HT1080 (cell line): Measurements from ENCODE around the gene SCNN1B. TPM values are rescaled to one million over a fixed set of nuclear protein-coding genes. Genes with fewer than 3 reads are reported as not detected.
A peak's percentile ranks its signal among the peaks of the same experiment; 100 is the strongest.
"Not testable (repeated sequence)": the region's sequence is repeated elsewhere in the genome, so short reads cannot be mapped to it uniquely, and the experiment has no call there.

Experiments
- DNase-seq: peaks from one replicate; pipeline ENCODE4 v3.0.0-alpha.2; 2015; ENCODE audit warnings: low read depth
- polyA plus RNA-seq, 2 experiments: library from polyadenylated mRNA; depleted of rRNA; stranded (reverse); fragments of >200 nt; gene quantifications; 2 replicates each; pipeline ENCODE4 v1.2.3, GENCODE V29; 2015
- total RNA-seq: library from RNA; depleted of rRNA; stranded (reverse); fragments of >200 nt; shearing (Covaris generic); gene quantifications from 2 replicates; pipeline ENCODE4 v1.2.3, GENCODE V29; 2014; rRNA removed

The SCNN1B gene
- total RNA-seq: not detected in 2 replicates
- polyA plus RNA-seq (2015; cell fraction: cytosol; rRNA removed): not detected in 2 replicates
- not detected in 2 replicates for polyA plus RNA-seq (2015; cell fraction: nucleus; rRNA removed)

DNA sequence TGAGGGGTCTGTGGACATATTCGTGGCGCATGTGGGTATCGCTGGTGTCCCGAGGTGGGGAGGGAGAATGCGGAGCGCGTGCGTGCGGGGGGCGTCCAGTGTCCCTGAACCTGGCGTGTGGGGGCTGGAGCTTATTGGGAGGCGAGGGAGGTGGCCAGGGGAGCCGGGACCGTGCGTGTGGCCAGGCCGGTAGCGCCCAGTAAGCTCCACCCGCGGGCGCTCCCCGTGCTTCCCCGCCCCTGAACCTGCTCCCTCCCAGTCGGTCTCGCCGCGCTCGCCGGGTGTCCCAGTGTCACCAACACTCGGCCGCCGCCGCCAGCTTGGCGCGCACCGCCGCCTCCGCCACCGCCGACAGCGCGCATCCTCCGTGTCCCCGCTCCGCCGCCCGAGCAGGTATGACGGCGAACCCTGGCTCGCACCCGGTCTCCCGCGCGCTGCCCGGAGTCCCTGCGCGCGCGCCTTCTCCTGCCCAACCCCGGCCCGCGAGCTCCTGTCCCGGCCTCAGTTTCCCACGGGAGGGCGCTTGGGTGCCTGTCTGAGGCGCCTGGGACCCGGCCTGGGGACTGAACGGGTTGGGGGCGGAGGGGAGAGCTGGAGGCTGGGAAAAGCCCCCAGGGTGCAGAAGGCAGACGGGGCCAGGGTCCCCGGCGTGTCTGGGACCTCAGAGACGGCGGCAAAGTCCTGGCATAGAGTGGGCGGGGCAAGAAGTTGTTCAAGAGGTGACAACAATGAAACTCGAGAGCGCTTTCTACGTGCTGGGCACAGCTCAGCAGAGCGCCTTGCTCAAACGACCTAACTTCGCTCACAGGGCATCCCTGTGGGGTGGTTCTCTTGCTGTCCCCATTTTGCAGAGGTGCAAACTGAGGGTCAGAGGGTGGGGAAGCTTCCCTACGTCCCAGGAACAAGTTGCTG, at the start of gene SCNN1B:
Gene SCNN1B, plus strand, starts transcription at position 258 of the 912 bp plus-strand sequence. CDS start 46,298 bp downstream, outside the sequence.
- no peak for DNase-seq

GRCh38 chr16:23252310-23252709, 49.8 kb upstream of the SCNN1B start:
- DNase-seq: no peak

GRCh38 chr16:23253650-23254049, 48.5 kb upstream of the SCNN1B start:
- DNase-seq: not testable (repeated sequence)

- DNase-seq: peak; percentile 83
These were observed 47.8 kb upstream of the SCNN1B start for GRCh38 chr16:23254338-23254737.

- no peak for DNase-seq
These were observed 47.1 kb upstream of the SCNN1B start for GRCh38 chr16:23255000-23255399.

- DNase-seq: no peak
These were observed 45.7 kb upstream of the SCNN1B start for GRCh38 chr16:23256440-23256839.

GRCh38 chr16:23257682-23258081, 44.4 kb upstream of the SCNN1B start:
- no peak for DNase-seq

DNA sequence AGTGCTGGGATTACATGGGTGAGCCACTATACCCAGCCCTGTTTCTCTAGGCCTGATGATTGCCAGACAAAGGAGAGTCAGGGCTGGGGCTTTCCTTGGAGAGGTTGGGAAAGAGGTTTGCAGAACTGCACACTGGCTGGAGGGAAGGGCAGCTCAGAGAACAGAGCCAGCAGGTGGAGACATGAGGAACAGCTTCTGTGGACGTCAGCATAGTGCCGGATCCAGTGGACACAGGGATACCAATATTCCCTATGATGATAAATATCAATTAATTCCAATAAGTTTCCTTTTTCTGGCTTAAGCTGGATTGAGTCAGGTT, 43.2 kb upstream of the SCNN1B start:
- DNase-seq: no peak

DNA sequence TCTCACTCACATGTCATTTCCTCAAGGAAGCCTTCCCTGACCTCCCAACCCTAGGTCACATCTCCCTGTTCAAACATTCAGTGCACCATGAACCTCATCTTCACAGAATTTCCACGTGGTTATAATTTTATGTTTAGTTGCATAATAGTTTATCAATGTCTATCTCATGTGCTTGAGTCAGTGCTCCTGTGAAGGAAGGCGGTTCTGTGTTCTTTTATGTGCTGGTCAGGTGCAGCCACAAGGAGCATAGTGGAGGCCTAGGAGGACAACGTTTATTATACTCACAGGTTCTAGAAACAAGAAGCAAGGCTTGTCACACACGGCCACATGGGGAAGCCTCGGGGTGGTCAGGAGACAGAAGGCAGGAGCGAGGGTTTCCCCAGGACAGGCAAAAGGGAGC, 34.5 kb upstream of the SCNN1B start:
- DNase-seq: no peak

- DNase-seq: no peak
These were observed 33.5 kb upstream of the SCNN1B start for GRCh38 chr16:23268561-23268960.

- DNase-seq: no peak
These were observed 32.7 kb upstream of the SCNN1B start for GRCh38 chr16:23269248-23269953.

DNA sequence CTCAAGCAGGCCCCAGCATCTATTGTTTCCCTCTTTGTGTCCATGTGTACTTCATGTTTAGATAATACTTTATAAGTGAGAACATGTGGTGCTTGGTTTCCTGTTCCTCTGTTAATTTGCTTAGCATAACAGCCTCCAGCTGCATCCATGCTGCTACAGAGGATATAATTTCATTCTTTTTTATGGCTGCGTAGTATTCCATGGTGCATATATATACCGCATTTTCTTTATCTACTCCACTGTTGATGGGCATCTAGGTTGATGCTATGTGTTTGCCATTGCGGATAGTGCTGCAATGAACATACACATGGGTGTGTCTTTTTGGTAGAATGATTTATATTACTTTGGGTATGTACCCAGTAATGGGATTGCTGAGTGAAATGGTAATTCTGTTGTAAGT, 31.4 kb upstream of the SCNN1B start:
- no peak for DNase-seq

GRCh38 chr16:23274968-23275367, 27.1 kb upstream of the SCNN1B start:
- peak; percentile 20 for DNase-seq

DNA sequence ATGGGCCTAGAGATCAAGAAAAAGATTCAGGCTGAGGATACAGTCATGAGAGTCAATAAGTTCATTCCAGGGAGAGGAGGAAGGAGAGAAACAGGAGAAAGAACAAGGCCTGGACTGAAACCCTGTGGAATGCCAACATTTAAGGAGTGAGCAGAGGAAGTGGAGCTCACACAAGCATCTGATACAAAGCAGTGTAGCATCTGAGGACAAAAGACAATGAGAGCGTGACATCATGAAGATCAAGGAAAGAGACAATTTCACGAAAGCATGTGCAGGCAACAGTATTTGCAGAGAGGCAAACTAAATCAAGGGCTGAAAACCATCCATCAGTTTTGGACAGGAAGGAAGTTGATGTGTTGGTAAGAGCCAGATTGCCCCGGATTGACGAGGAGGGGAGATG, 25.3 kb upstream of the SCNN1B start:
- no peak for DNase-seq

GRCh38 chr16:23278031-23278430, 24.1 kb upstream of the SCNN1B start:
- no peak for DNase-seq

DNA sequence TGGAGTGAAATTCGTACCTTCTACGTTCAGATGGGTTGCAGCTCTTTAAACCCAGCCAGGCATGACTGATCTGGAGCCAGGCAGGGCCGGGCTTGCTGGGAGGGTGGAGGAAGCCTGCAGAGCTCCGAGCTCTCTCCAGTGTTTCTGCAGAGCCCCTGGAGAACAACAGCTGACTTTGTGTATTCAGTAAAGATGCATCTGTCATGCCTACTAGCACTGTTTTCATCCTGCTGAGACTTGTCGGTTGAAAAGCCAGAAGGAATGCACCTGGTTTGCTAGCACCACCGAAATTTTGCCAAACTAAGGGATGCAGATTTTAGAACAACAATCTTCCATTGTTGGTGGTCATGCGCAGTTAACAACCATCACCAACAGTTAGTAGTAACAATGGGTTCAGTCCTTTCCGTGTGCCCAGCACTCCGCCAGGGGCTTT, 22.4 kb upstream of the SCNN1B start:
- DNase-seq: no peak

GRCh38 chr16:23280483-23280967, 21.6 kb upstream of the SCNN1B start:
- peak; percentile 44 for DNase-seq

DNA sequence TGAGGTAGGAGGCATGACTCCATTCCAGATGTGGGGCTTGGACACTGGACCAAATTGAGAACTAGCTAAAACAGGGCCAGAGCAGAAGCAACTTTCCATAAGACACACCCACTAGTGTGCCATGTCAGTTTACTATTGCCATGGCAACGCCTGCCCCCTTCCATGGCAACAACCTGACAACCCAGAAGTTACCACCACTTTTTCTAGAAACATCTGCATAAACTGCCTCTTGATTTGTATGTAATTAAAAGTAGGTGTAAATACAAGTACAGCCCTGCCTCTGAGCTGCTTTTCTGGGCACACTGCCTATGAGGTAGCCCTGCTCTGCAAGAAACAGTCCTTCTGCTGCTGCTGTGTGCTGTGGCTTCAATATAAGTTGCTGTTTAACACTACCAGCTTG, 19.5 kb upstream of the SCNN1B start:
- DNase-seq: no peak

GRCh38 chr16:23283571-23283970, 18.5 kb upstream of the SCNN1B start:
- no peak for DNase-seq

DNA sequence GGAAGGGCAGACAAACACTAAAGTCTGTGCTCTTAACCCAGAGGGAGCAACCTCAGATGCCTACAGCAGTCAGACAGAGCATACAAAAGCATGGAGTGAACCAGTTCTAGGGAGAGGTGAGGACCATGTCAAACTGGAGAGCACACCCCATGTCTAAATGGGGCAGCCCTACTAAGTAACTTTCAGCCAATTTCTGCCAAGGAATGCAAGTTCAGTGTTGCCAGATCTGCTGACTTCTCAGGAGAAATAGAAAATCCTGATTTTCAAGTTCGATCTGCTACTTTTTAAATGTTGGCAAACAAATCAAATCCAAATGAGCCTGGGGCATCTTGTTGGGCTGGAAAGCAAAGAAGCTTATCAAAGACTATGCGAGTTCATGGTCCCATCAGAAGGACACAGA, 17.5 kb upstream of the SCNN1B start:
- no peak for DNase-seq

GRCh38 chr16:23286131-23286532, 16.0 kb upstream of the SCNN1B start:
- DNase-seq: peak; percentile 34

- DNase-seq: no peak
These were observed 13.9 kb upstream of the SCNN1B start for GRCh38 chr16:23288209-23288608.
